ENCODE results near the gene PLIN5. TPM values are rescaled to one million over a fixed set of nuclear protein-coding genes. Genes with fewer than 3 reads are reported as not detected.
"Not testable (repeated sequence)": the region's sequence is repeated elsewhere in the genome, so short reads cannot be mapped to it uniquely, and the experiment has no call there.

The PLIN5 gene
- total and polyA plus RNA-seq, 4 donors: 2.8 to 18.5 (median 9.3) TPM

- Histone ChIP-seq H3K9me3 (ENCODE audit: control insufficient read depth, insufficient read depth, low read length) (no peaks in the 10 kb centered on the region), H3K27me3 (ENCODE audit: control insufficient read depth, insufficient read depth, low read length) (no peaks in the 10 kb centered on the region), H3K36me3 (ENCODE audit: control insufficient read depth, insufficient read depth, low read length) (peaks cover 24% of the 10 kb centered on the region), H3K4me3 (ENCODE audit: low read depth, low read length) (no peak overlapping the region), H3K4me1 (ENCODE audit: control insufficient read depth, insufficient read depth, low read length) (peaks cover 10% of the 10 kb centered on the region), H3K27ac (ENCODE audit: low read depth, low read length) (no peak overlapping the region)
- 49% methylated on average over 14 of the region's 14 CpGs for whole genome bisulfite sequencing (ENCODE audit: insufficient coverage)
- DNase-seq (ENCODE audit: low read depth in 4 of 6, low spot score in 6 of 6): peak in 2 of 6 donors; percentile 26 to 47
Measured at GRCh38 chr19:4567584-4568071, 32.6 kb upstream of the PLIN5 start.

GRCh38 chr19:4566402-4567051 lies 31.5 kb upstream of the PLIN5 start:
- Histone ChIP-seq H3K4me3 (ENCODE audit: low read depth, low read length) (no peak overlapping the region), H3K4me1 (ENCODE audit: control insufficient read depth, insufficient read depth, low read length) (peaks cover 8% of the 10 kb centered on the region)
- WGBS (ENCODE audit: insufficient coverage): 83% methylated on average over 31 of the region's 35 CpGs

GRCh38 chr19:4563562-4563961 lies 28.5 kb upstream of the PLIN5 start:
- DNase-seq (ENCODE audit: low read depth in 4 of 6, low spot score in 6 of 6); H3K9me3 ChIP-seq (ENCODE audit: control insufficient read depth, insufficient read depth, low read length); H3K27me3 ChIP-seq (ENCODE audit: control insufficient read depth, insufficient read depth, low read length); H3K27ac ChIP-seq (ENCODE audit: low read depth, low read length); H3K4me1 ChIP-seq (ENCODE audit: control insufficient read depth, insufficient read depth, low read length); H3K4me3 ChIP-seq (ENCODE audit: low read depth, low read length): not testable (repeated sequence)
- 86% methylated on average over 4 of the region's 5 CpGs for WGBS (ENCODE audit: insufficient coverage)
- peaks cover 23% of the 10 kb centered on the region for H3K36me3 ChIP-seq (ENCODE audit: control insufficient read depth, insufficient read depth, low read length)

More at GRCh38 chr19:4566402-4567051, 31.5 kb upstream of the PLIN5 start:
- Histone ChIP-seq H3K9me3 (ENCODE audit: control insufficient read depth, insufficient read depth, low read length) (no peaks in the 10 kb centered on the region), H3K27me3 (ENCODE audit: control insufficient read depth, insufficient read depth, low read length) (no peaks in the 10 kb centered on the region), H3K27ac (ENCODE audit: low read depth, low read length) (no peak overlapping the region), H3K36me3 (ENCODE audit: control insufficient read depth, insufficient read depth, low read length) (peaks cover 23% of the 10 kb centered on the region)
- DNase-seq (ENCODE audit: low read depth in 4 of 6, low spot score in 6 of 6): no peak

- not testable (repeated sequence) for H3K9me3 ChIP-seq (ENCODE audit: control insufficient read depth, insufficient read depth, low read length); DNase-seq (ENCODE audit: low read depth in 4 of 6, low spot score in 6 of 6); H3K4me1 ChIP-seq (ENCODE audit: control insufficient read depth, insufficient read depth, low read length); H3K4me3 ChIP-seq (ENCODE audit: low read depth, low read length); H3K27me3 ChIP-seq (ENCODE audit: control insufficient read depth, insufficient read depth, low read length); H3K27ac ChIP-seq (ENCODE audit: low read depth, low read length)
- 80% methylated on average over 2 of the region's 7 CpGs for WGBS (ENCODE audit: insufficient coverage)
- H3K36me3 ChIP-seq (ENCODE audit: control insufficient read depth, insufficient read depth, low read length): peaks cover 23% of the 10 kb centered on the region
Measured at GRCh38 chr19:4562085-4562484, 27.1 kb upstream of the PLIN5 start.

- Histone ChIP-seq H3K36me3 (ENCODE audit: control insufficient read depth, insufficient read depth, low read length) (peaks cover 39% of the 10 kb centered on the region), H3K27me3 (ENCODE audit: control insufficient read depth, insufficient read depth, low read length) (no peaks in the 10 kb centered on the region), H3K4me1 (ENCODE audit: control insufficient read depth, insufficient read depth, low read length) (peaks cover 5% of the 10 kb centered on the region), H3K9me3 (ENCODE audit: control insufficient read depth, insufficient read depth, low read length) (no peaks in the 10 kb centered on the region), H3K4me3 (ENCODE audit: low read depth, low read length) (peak within 1 kb of the TSS; percentile 18), H3K27ac (ENCODE audit: low read depth, low read length) (peak within 1 kb of the TSS; percentile 15)
- DNase-seq (ENCODE audit: low read depth in 4 of 6, low spot score in 6 of 6): no peak
- WGBS (ENCODE audit: insufficient coverage): 87% methylated on average over 13 of the region's 13 CpGs
Measured at GRCh38 chr19:4559569-4559968, 24.5 kb upstream of the PLIN5 start, which contains the start of gene SEMA6B. SEMA6B (minus strand) TSS chr19:4559684; CDS start chr19:4558457, 1,227 bp downstream.

- Histone ChIP-seq H3K4me3 (ENCODE audit: low read depth, low read length) (no peak overlapping the region), H3K27me3 (ENCODE audit: control insufficient read depth, insufficient read depth, low read length) (no peaks in the 10 kb centered on the region), H3K9me3 (ENCODE audit: control insufficient read depth, insufficient read depth, low read length) (no peaks in the 10 kb centered on the region), H3K27ac (ENCODE audit: low read depth, low read length) (no peak overlapping the region), H3K4me1 (ENCODE audit: control insufficient read depth, insufficient read depth, low read length) (peaks cover 5% of the 10 kb centered on the region), H3K36me3 (ENCODE audit: control insufficient read depth, insufficient read depth, low read length) (peaks cover 51% of the 10 kb centered on the region)
- peak in 1 of 6 donors; percentile 24 for DNase-seq (ENCODE audit: low read depth in 4 of 6, low spot score in 6 of 6)
- 25% methylated on average over 24 of the region's 44 CpGs for WGBS (ENCODE audit: insufficient coverage)
Measured at GRCh38 chr19:4557971-4558941, 23.2 kb upstream of the PLIN5 start.

GRCh38 chr19:4557144-4557970 lies 22.3 kb upstream of the PLIN5 start:
- Histone ChIP-seq H3K9me3 (ENCODE audit: control insufficient read depth, insufficient read depth, low read length) (no peaks in the 10 kb centered on the region), H3K4me3 (ENCODE audit: low read depth, low read length) (no peak overlapping the region), H3K27ac (ENCODE audit: low read depth, low read length) (no peak overlapping the region), H3K27me3 (ENCODE audit: control insufficient read depth, insufficient read depth, low read length) (no peaks in the 10 kb centered on the region), H3K4me1 (ENCODE audit: control insufficient read depth, insufficient read depth, low read length) (peaks cover 5% of the 10 kb centered on the region), H3K36me3 (ENCODE audit: control insufficient read depth, insufficient read depth, low read length) (peaks cover 60% of the 10 kb centered on the region)
- 87% methylated on average over 26 of the region's 33 CpGs for WGBS (ENCODE audit: insufficient coverage)
- DNase-seq (ENCODE audit: low read depth in 4 of 6, low spot score in 6 of 6): no peak

GRCh38 chr19:4556597-4557127 lies 21.6 kb upstream of the PLIN5 start:
- no peak overlapping the region for H3K4me3 ChIP-seq (ENCODE audit: low read depth, low read length)
- no peaks in the 10 kb centered on the region for H3K27me3 ChIP-seq (ENCODE audit: control insufficient read depth, insufficient read depth, low read length)
- H3K9me3 ChIP-seq (ENCODE audit: control insufficient read depth, insufficient read depth, low read length): no peaks in the 10 kb centered on the region
- peaks cover 5% of the 10 kb centered on the region for H3K4me1 ChIP-seq (ENCODE audit: control insufficient read depth, insufficient read depth, low read length)
- no peak for DNase-seq (ENCODE audit: low read depth in 4 of 6, low spot score in 6 of 6)
- no peak overlapping the region for H3K27ac ChIP-seq (ENCODE audit: low read depth, low read length)
- 73% methylated on average over 12 of the region's 25 CpGs for WGBS (ENCODE audit: insufficient coverage)
- H3K36me3 ChIP-seq (ENCODE audit: control insufficient read depth, insufficient read depth, low read length): peaks cover 67% of the 10 kb centered on the region

Data from spinal cord (tissue), 10 donors.